Mesodermal cell (in vitro differentiated cells): Measurements from ENCODE around the gene OXNAD1.
A peak's percentile ranks its signal among the peaks of the same experiment; 100 is the strongest.

ENCODE experiments used
- H3K27ac ChIP-seq: 2 replicates; pipeline ENCODE4 v1.7.0; 2013; ENCODE audit warnings: mild to moderate bottlenecking, low read depth, low read length, moderate library complexity; ENCODE audit not compliant: severe bottlenecking
- H3K36me3 ChIP-seq: 2 replicates; pipeline ENCODE4 v1.7.1; 2013; ENCODE audit warnings: mild to moderate bottlenecking, low read length, moderate library complexity; ENCODE audit not compliant: control insufficient read depth, insufficient read depth
- H3K4me1 ChIP-seq: one replicate; pipeline ENCODE4 v1.7.1; 2013; ENCODE audit warnings: mild to moderate bottlenecking, low read length; ENCODE audit not compliant: insufficient read depth, control insufficient read depth, poor library complexity, severe bottlenecking
- H3K4me3 ChIP-seq: 2 replicates; pipeline ENCODE4 v1.7.0; 2013; ENCODE audit warnings: low read length, control low read depth, mild to moderate bottlenecking; ENCODE audit not compliant: insufficient read depth, poor library complexity, severe bottlenecking; ENCODE audit errors: extremely low read depth
- H3K9me3 ChIP-seq: 2 replicates; pipeline ENCODE4 v1.7.1; 2013; ENCODE audit warnings: mild to moderate bottlenecking, low read length, moderate library complexity; ENCODE audit not compliant: control insufficient read depth
- WGBS, 2 experiments: methylation state at CpG; one replicate each; pipeline ENCODE4 v1.1.5; 2013; ENCODE audit warnings: missing lambda C conversion rate in 2 of 2; ENCODE audit not compliant: insufficient coverage in 2 of 2; 5-methylcytosine and 5-hydroxymethylcytosine counted together

OXNAD1 gene

GRCh38 chr3:16255726-16256125 lies 9.3 kb upstream of the OXNAD1 start:
- H3K27ac ChIP-seq: no peak overlapping the region
- H3K9me3 ChIP-seq: no peaks in the 10 kb centered on the region
- no peak overlapping the region for H3K4me3 ChIP-seq
- 89 to 98% methylated on average over 4 to 5 of the region's 5 CpGs for WGBS, 2 experiments
- H3K4me1 ChIP-seq: peaks cover 2% of the 10 kb centered on the region
- peaks cover 26% of the 10 kb centered on the region for H3K36me3 ChIP-seq

- Histone ChIP-seq H3K27ac (no peak overlapping the region), H3K4me3 (no peak overlapping the region), H3K36me3 (peaks cover 35% of the 10 kb centered on the region), H3K9me3 (no peaks in the 10 kb centered on the region), H3K4me1 (no peaks in the 10 kb centered on the region)
- 92 to 100% methylated on average over 2 of the region's 2 CpGs for WGBS, 2 experiments
These were observed 7.7 kb upstream of the OXNAD1 start for GRCh38 chr3:16257309-16257708.

GRCh38 chr3:16258177-16258576 lies 6.8 kb upstream of the OXNAD1 start:
- no peaks in the 10 kb centered on the region for H3K4me1 ChIP-seq
- H3K4me3 ChIP-seq: no peak overlapping the region
- 87 to 91% methylated on average over 5 of the region's 5 CpGs for WGBS, 2 experiments

GRCh38 chr3:16258866-16259265 lies 6.1 kb upstream of the OXNAD1 start:
- peaks cover 35% of the 10 kb centered on the region for H3K36me3 ChIP-seq
- no peaks in the 10 kb centered on the region for H3K9me3 ChIP-seq
- H3K4me1 ChIP-seq: no peaks in the 10 kb centered on the region
- no peak overlapping the region for H3K4me3 ChIP-seq
- no peak overlapping the region for H3K27ac ChIP-seq
- WGBS, 2 experiments: 83 to 100% methylated on average over 1 of the region's 1 CpG

More at GRCh38 chr3:16258177-16258576, 6.8 kb upstream of the OXNAD1 start:
- Histone ChIP-seq H3K36me3 (peaks cover 35% of the 10 kb centered on the region), H3K9me3 (no peaks in the 10 kb centered on the region), H3K27ac (no peak overlapping the region)

GRCh38 chr3:16260046-16260445 lies 5.0 kb upstream of the OXNAD1 start:
- no peak overlapping the region for H3K4me3 ChIP-seq
- no peaks in the 10 kb centered on the region for H3K9me3 ChIP-seq
- H3K36me3 ChIP-seq: peaks cover 35% of the 10 kb centered on the region
- H3K27ac ChIP-seq: no peak overlapping the region
- WGBS, 2 experiments: no CpG with 5 or more reads among the region's 1 CpG
- H3K4me1 ChIP-seq: no peaks in the 10 kb centered on the region

- WGBS, 2 experiments: 72 to 74% methylated on average over 4 of the region's 4 CpGs
- Histone ChIP-seq H3K4me1 (peaks cover 2% of the 10 kb centered on the region), H3K27ac (no peak overlapping the region)
These were observed 2.8 kb upstream of the OXNAD1 start for GRCh38 chr3:16262174-16262573.

GRCh38 chr3:16264174-16264707 lies 771 bp upstream of the OXNAD1 start:
- Histone ChIP-seq H3K4me1 (peaks cover 3% of the 10 kb centered on the region), H3K27ac (peak overlapping the region; percentile 66), H3K4me3 (peak overlapping the region; percentile 81), H3K36me3 (peaks cover 29% of the 10 kb centered on the region), H3K9me3 (no peaks in the 10 kb centered on the region)
- 0 to 2% methylated on average over 14 to 16 of the region's 21 CpGs for WGBS, 2 experiments

More at GRCh38 chr3:16262174-16262573, 2.8 kb upstream of the OXNAD1 start:
- H3K36me3 ChIP-seq: peaks cover 35% of the 10 kb centered on the region
- no peaks in the 10 kb centered on the region for H3K9me3 ChIP-seq
- H3K4me3 ChIP-seq: no peak overlapping the region

- Histone ChIP-seq H3K4me3 (peak overlapping the region; percentile 81), H3K36me3 (peaks cover 26% of the 10 kb centered on the region), H3K27ac (peak overlapping the region; percentile 91), H3K9me3 (no peaks in the 10 kb centered on the region), H3K4me1 (peaks cover 3% of the 10 kb centered on the region)
- WGBS, 2 experiments: no CpG with 5 or more reads among the region's 6 CpGs
These were observed 409 bp downstream of the OXNAD1 start for GRCh38 chr3:16265455-16265786.

GRCh38 chr3:16266714-16267113 lies 1.7 kb downstream of the OXNAD1 start:
- no peak overlapping the region for H3K4me3 ChIP-seq
- H3K27ac ChIP-seq: no peak overlapping the region
- 92 to 94% methylated on average over 2 of the region's 3 CpGs for WGBS, 2 experiments
- no peaks in the 10 kb centered on the region for H3K9me3 ChIP-seq
- peaks cover 3% of the 10 kb centered on the region for H3K4me1 ChIP-seq
- H3K36me3 ChIP-seq: peaks cover 26% of the 10 kb centered on the region

- WGBS, 2 experiments: 92 to 93% methylated on average over 8 to 10 of the region's 10 CpGs
- H3K27ac ChIP-seq: no peak overlapping the region
- no peaks in the 10 kb centered on the region for H3K9me3 ChIP-seq
- H3K36me3 ChIP-seq: peaks cover 42% of the 10 kb centered on the region
- no peak overlapping the region for H3K4me3 ChIP-seq
- H3K4me1 ChIP-seq: peaks cover 3% of the 10 kb centered on the region
These were observed 5.8 kb downstream of the OXNAD1 start for GRCh38 chr3:16270855-16271254.

GRCh38 chr3:16272588-16272987 lies 7.6 kb downstream of the OXNAD1 start:
- Histone ChIP-seq H3K4me3 (no peak overlapping the region), H3K27ac (no peak overlapping the region), H3K9me3 (no peaks in the 10 kb centered on the region), H3K36me3 (peaks cover 48% of the 10 kb centered on the region), H3K4me1 (no peaks in the 10 kb centered on the region)
- no CpG with 5 or more reads among the region's 1 CpG for WGBS, 2 experiments
